ENCODE results near the gene RGL1. TPM values are rescaled to one million over a fixed set of nuclear protein-coding genes. Genes with fewer than 3 reads are reported as not detected.

RGL1 gene
- total RNA-seq, 1 experiment from 2014 or later: 1.5 TPM

- ATAC-seq (peak; percentile 87), DNase-seq (peak; percentile 78)
- intact Hi-C loops (cut with micrococcal nuclease): no loop called here
- Histone ChIP-seq H3K4me2 (ENCODE audit: low read length) (peak overlapping the region; percentile 64), H3K4me1 (ENCODE audit: insufficient read depth, low read length) (peaks cover 18% of the 10 kb centered on the region), H3K9me3 (ENCODE audit: low read length) (no peaks in the 10 kb centered on the region), H4K20me1 (ENCODE audit: low read length) (no peaks in the 10 kb centered on the region), H3K9me2 (replicated peaks; ENCODE audit: low read length) (no peaks in the 10 kb centered on the region), H3F3A (ENCODE audit: low read length, unreplicated experiment) (no peaks in the 10 kb centered on the region), H3K4me3 (ENCODE audit: low read length) (peak overlapping the region; percentile 44; the same call in 1 of the 2 replicates), H3K79me2 (ENCODE audit: low read length) (no peaks in the 10 kb centered on the region), H3K27ac (ENCODE audit: low read length) (peak overlapping the region; percentile 31), H2AFZ (ENCODE audit: low read length) (peak overlapping the region; percentile 43; the same call in 1 of the 2 replicates), H3K27me3 (ENCODE audit: low read length) (no peaks in the 10 kb centered on the region), H3K9ac (ENCODE audit: low read length) (no peak overlapping the region), H3K36me3 (ENCODE audit: low read depth, low read length) (no peaks in the 10 kb centered on the region)
- CTCF ChIA-PET: interaction anchor here (0.5 kb wide), 1 partner anchor 12 kb away, joined by 3 read pairs; no protein-coding TSS in a partner anchor
- TF ChIP-seq EZH2phosphoT487 (IDR thresholded peaks at IDR 0.05; ENCODE audit: borderline replicate concordance, low read length): no peak
- no peak for TF ChIP-seq CTCF (conservative IDR thresholded peaks at IDR 0.05; ENCODE audit: low read depth, low read length)
- TF ChIP-seq EZH2 (IDR thresholded peaks at IDR 0.05; ENCODE audit: low read length, unreplicated experiment): no peak
- no TSS peak for BruUV-seq (replicated peaks)
- POLR2A ChIA-PET (ENCODE audit: unreplicated experiment): interaction anchor here (0.6 kb wide), 1 partner anchor 66 kb away, joined by 3 read pairs; no protein-coding TSS in a partner anchor
These were observed 47.9 kb upstream of the RGL1 start for GRCh38 chr1:183757061-183757460.

- DNase-seq (no peak), ATAC-seq (no peak)
- CTCF ChIA-PET: no interaction called here
- H3K9ac ChIP-seq (ENCODE audit: low read length): no peak overlapping the region
- H3K36me3 ChIP-seq (ENCODE audit: low read depth, low read length): no peaks in the 10 kb centered on the region
- intact Hi-C loops (cut with micrococcal nuclease): no loop called here
- no peak for TF ChIP-seq CTCF (conservative IDR thresholded peaks at IDR 0.05; ENCODE audit: low read depth, low read length)
- no peak for TF ChIP-seq EZH2phosphoT487 (IDR thresholded peaks at IDR 0.05; ENCODE audit: borderline replicate concordance, low read length)
- TF ChIP-seq EZH2 (IDR thresholded peaks at IDR 0.05; ENCODE audit: low read length, unreplicated experiment): no peak
- H2AFZ ChIP-seq (ENCODE audit: low read length): no peak overlapping the region
- H3K9me3 ChIP-seq (ENCODE audit: low read length): peaks cover 3% of the 10 kb centered on the region; the same call in 1 of the 2 replicates
- POLR2A ChIA-PET (ENCODE audit: unreplicated experiment): interaction anchor here (0.5 kb wide), 1 partner anchor 155 kb away, joined by 3 read pairs; no protein-coding TSS in a partner anchor
- no TSS peak for BruUV-seq (replicated peaks)
- no peaks in the 10 kb centered on the region for H3K9me2 ChIP-seq (replicated peaks; ENCODE audit: low read length)
- H3F3A ChIP-seq (ENCODE audit: low read length, unreplicated experiment): no peaks in the 10 kb centered on the region
- no peak overlapping the region for H3K27ac ChIP-seq (ENCODE audit: low read length)
- peaks cover 18% of the 10 kb centered on the region for H3K4me1 ChIP-seq (ENCODE audit: insufficient read depth, low read length)
- no peaks in the 10 kb centered on the region for H3K27me3 ChIP-seq (ENCODE audit: low read length)
- no peak overlapping the region for H3K4me2 ChIP-seq (ENCODE audit: low read length)
- no peaks in the 10 kb centered on the region for H3K79me2 ChIP-seq (ENCODE audit: low read length)
- H4K20me1 ChIP-seq (ENCODE audit: low read length): no peaks in the 10 kb centered on the region
- H3K4me3 ChIP-seq (ENCODE audit: low read length): no peak overlapping the region
These were observed 46.0 kb upstream of the RGL1 start for GRCh38 chr1:183758913-183759312.

- Histone ChIP-seq H3K9me2 (replicated peaks; ENCODE audit: low read length) (no peaks in the 10 kb centered on the region), H3K9ac (ENCODE audit: low read length) (no peak overlapping the region), H3K36me3 (ENCODE audit: low read depth, low read length) (no peaks in the 10 kb centered on the region), H3K27me3 (ENCODE audit: low read length) (no peaks in the 10 kb centered on the region), H3K4me1 (ENCODE audit: insufficient read depth, low read length) (peaks cover 18% of the 10 kb centered on the region), H3K79me2 (ENCODE audit: low read length) (no peaks in the 10 kb centered on the region), H3K4me3 (ENCODE audit: low read length) (no peak overlapping the region), H2AFZ (ENCODE audit: low read length) (no peak overlapping the region), H3F3A (ENCODE audit: low read length, unreplicated experiment) (no peaks in the 10 kb centered on the region), H3K4me2 (ENCODE audit: low read length) (no peak overlapping the region), H4K20me1 (ENCODE audit: low read length) (no peaks in the 10 kb centered on the region), H3K27ac (ENCODE audit: low read length) (no peak overlapping the region), H3K9me3 (ENCODE audit: low read length) (peaks cover 7% of the 10 kb centered on the region; the same call in 1 of the 2 replicates)
- no peak for TF ChIP-seq CTCF (conservative IDR thresholded peaks at IDR 0.05; ENCODE audit: low read depth, low read length)
- no peak for TF ChIP-seq EZH2 (IDR thresholded peaks at IDR 0.05; ENCODE audit: low read length, unreplicated experiment)
- TF ChIP-seq EZH2phosphoT487 (IDR thresholded peaks at IDR 0.05; ENCODE audit: borderline replicate concordance, low read length): no peak
- ATAC-seq (no peak), DNase-seq (no peak)
- ChIA-PET CTCF (no interaction called here), POLR2A (ENCODE audit: unreplicated experiment) (no interaction called here)
- no TSS peak for BruUV-seq (replicated peaks)
- intact Hi-C loops (cut with micrococcal nuclease): no loop called here
These were observed 44.3 kb upstream of the RGL1 start for GRCh38 chr1:183760661-183761060.

All from PC-3 (cell line).